ENCODE measurements around the gene VAT1. TPM values are rescaled to one million over a fixed set of nuclear protein-coding genes. Genes with fewer than 3 reads are reported as not detected.
"Not testable (repeated sequence)": the region's sequence is repeated elsewhere in the genome, so short reads cannot be mapped to it uniquely, and the experiment has no call there.

Gene VAT1
- total RNA-seq, 2 donors from 2014 or later = 83.7 to 101 TPM

- DNase-seq (peak in 3 of 4 donors; percentile 46 to 61 (median 49)), ATAC-seq (peak; percentile 25)
- Histone ChIP-seq H3K9me3 (no peaks in the 10 kb centered on the region), H3K4me1 (peaks cover 30% of the 10 kb centered on the region), H3K27ac (peak overlapping the region in 3 of 4 donors; percentile 8 to 73 (median 44)), H3K36me3 (replicated peaks in 1 of 2; ENCODE audit: insufficient read depth in 1 of 2, low read depth in 2 of 2) (no peaks in the 10 kb centered on the region), H3K27me3 (no peaks in the 10 kb centered on the region), H3K4me3 (no peak overlapping the region)
- WGBS, 2 donors = 71 to 72% methylated on average over 5 of the region's 5 CpGs
- TF ChIP-seq CTCF (IDR thresholded peaks at IDR 0.05) (no peak), POLR2A (IDR thresholded peaks at IDR 0.05) (no peak)
- intact Hi-C loops (cut with DNase I) = loop anchor here (10.0 kb wide), 1 partner anchor 334 kb away; no protein-coding TSS in a partner anchor
Measured at GRCh38 chr17:43010667-43011308, 11.4 kb downstream of the VAT1 start.

DNA sequence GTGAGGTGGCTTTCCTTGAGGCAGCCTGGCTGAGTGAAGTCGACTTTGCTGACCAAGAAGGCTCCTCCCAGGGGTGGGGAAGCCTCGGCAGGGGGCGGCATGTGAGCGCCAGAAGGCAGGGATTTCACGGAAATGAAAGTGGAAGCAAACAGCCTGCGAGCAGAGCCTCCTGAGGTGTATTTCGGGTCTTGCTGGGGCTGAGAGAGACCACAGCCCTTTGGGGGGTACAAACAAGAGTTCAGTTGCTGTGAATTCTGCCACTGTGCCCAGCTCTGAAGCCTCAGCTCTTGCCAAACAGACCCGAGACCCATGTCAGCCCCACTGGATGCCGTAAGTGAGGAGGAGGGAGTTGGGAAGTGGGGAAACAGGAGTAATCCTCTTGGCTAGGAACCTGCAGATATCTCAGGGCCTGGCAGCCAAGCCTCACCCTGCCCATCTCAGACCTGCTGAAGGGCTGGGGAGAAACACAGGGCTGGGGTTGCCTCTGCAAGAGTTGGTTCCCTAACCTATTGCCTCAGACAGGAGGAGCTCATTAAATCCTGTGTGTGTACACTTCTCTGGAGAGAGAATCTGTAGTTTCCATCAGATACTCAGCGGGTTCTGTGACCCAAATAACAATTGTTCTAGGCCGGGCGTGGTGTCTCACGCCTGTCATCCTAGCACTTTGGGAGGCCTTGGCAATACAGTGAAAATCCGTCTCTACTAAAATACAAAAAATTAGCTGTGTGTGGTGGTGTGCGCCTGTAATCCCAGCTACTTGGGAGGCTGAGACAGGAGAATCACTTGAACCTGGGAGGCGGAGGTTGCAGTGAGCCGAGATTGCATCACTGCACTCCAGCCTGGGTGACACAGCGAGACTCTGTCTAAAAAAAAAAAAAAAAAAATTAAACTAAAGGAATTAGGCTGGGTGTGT lies 15.3 kb downstream of the VAT1 start, which contains the start of gene IFI35:
TSS of gene IFI35 (plus strand) at position 146 of the 913 bp plus-strand sequence. CDS start at position 310, 164 bp downstream.
- Histone ChIP-seq H3K9me3 (no peaks in the 10 kb centered on the region), H3K27ac (peak within 1 kb of the TSS; percentile 91 to 98 (median 94)), H3K27me3 (no peaks in the 10 kb centered on the region), H3K36me3 (replicated peaks in 1 of 2; ENCODE audit: insufficient read depth in 1 of 2, low read depth in 2 of 2) (peaks cover 0 to 8% of the 10 kb centered on the region in 2 donors), H3K4me3 (peak within 1 kb of the TSS; percentile 33 to 71), H3K4me1 (peaks cover 28% of the 10 kb centered on the region)
- intact Hi-C loops (cut with DNase I) = no loop called here
- peak; percentile 86 to 90 (median 88) for DNase-seq
- ATAC-seq = peak; percentile 90
- WGBS, 2 donors = 24 to 43% methylated on average over 8 to 18 of the region's 18 CpGs
- peak; percentile 40 to 85 (median 80) for TF ChIP-seq POLR2A (IDR thresholded peaks at IDR 0.05)
- peak in 6 of 7 experiments; percentile 34 to 63 (median 49) for TF ChIP-seq CTCF (IDR thresholded peaks at IDR 0.05)

GRCh38 chr17:43003542-43004172 lies 18.5 kb downstream of the VAT1 start:
- ATAC-seq (no peak), DNase-seq (peak in 3 of 4 donors; percentile 42 to 45 (median 44))
- Histone ChIP-seq H3K27ac (no peak overlapping the region), H3K9me3 (no peaks in the 10 kb centered on the region), H3K27me3 (no peaks in the 10 kb centered on the region), H3K4me1 (peaks cover 42% of the 10 kb centered on the region), H3K36me3 (replicated peaks in 1 of 2; ENCODE audit: insufficient read depth in 1 of 2, low read depth in 2 of 2) (peaks cover 0 to 11% of the 10 kb centered on the region in 2 donors), H3K4me3 (no peak overlapping the region)
- TF ChIP-seq POLR2A (IDR thresholded peaks at IDR 0.05) = no peak
- no peak for TF ChIP-seq CTCF (IDR thresholded peaks at IDR 0.05)
- 75 to 80% methylated on average over 4 to 5 of the region's 5 CpGs for WGBS, 2 donors
- intact Hi-C loops (cut with DNase I) = no loop called here

DNA sequence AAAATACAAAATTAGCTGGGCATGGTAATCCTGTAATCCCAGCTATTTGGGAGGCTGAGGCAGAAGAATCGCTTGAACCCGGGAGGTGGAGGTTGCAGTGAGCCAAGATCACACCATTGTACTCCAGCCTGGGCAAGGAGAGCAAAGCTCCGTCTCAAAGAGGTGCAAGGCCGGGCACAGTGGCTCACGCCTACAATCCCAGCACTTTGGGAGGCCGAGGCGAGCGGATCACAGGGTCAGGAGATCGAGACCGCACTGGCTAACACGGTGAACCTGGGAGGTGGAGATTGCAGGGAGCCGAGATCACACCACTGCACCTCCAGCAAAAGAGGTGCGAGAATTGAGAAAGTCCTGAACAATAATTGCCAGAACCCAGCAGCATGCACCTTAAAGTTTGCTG lies 21.3 kb downstream of the VAT1 start:
- not testable (repeated sequence) for H3K27ac ChIP-seq

More for the DNA sequence above, 21.3 kb downstream of the VAT1 start:
- ATAC-seq; DNase-seq; H3K9me3 ChIP-seq; H3K4me3 ChIP-seq; H3K27me3 ChIP-seq; intact Hi-C loops (cut with DNase I): not testable (repeated sequence)
- peaks cover 35% of the 10 kb centered on the region for H3K4me1 ChIP-seq
- WGBS, 2 donors = 90 to 91% methylated on average over 13 of the region's 13 CpGs
- peaks cover 0 to 11% of the 10 kb centered on the region in 2 donors for H3K36me3 ChIP-seq (replicated peaks in 1 of 2; ENCODE audit: insufficient read depth in 1 of 2, low read depth in 2 of 2)
